ENCODE data around the gene POPDC2.

DNA sequence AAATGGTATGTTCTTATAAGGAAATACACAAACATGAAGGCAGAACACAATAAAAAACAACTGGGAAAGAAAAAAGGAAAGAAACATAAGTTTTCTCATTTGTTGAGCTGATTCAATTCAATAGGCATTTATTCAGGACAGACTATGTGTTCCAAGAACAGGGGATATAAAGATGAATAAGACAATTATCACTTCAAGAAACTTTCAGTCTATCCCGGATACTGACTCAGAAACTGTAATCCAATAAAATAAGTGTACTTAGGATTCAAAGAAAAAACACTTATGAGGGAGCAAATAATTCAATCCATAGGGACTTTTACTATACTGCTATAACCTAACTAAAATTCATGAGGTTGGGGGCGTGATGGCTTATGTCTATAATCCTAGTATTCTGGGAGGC lies 3.5 kb upstream of the POPDC2 start:
- TF ChIP-seq, protein P1, sequence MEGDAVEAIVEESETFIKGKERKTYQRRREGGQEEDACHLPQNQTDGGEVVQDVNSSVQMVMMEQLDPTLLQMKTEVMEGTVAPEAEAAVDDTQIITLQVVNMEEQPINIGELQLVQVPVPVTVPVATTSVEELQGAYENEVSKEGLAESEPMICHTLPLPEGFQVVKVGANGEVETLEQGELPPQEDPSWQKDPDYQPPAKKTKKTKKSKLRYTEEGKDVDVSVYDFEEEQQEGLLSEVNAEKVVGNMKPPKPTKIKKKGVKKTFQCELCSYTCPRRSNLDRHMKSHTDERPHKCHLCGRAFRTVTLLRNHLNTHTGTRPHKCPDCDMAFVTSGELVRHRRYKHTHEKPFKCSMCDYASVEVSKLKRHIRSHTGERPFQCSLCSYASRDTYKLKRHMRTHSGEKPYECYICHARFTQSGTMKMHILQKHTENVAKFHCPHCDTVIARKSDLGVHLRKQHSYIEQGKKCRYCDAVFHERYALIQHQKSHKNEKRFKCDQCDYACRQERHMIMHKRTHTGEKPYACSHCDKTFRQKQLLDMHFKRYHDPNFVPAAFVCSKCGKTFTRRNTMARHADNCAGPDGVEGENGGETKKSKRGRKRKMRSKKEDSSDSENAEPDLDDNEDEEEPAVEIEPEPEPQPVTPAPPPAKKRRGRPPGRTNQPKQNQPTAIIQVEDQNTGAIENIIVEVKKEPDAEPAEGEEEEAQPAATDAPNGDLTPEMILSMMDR (IDR thresholded peaks at IDR 0.05; ENCODE audit: borderline replicate concordance, extremely low read depth, low read length, poor library complexity, severe bottlenecking): no peak
- no peak for TF ChIP-seq EZH2 (IDR thresholded peaks at IDR 0.05; ENCODE audit: borderline replicate concordance, low read depth, low read length, severe bottlenecking)
